ENCODE data around the gene BCO1.

Gene BCO1

GRCh38 chr16:81315271-81316175 is 77.0 kb downstream of the BCO1 start:
- CTCF ChIA-PET, result interaction anchor here (0.6 to 1.1 kb wide), 5 partner anchors 11 to 490 kb away, joined by 3 to 8 read pairs (median 4); no protein-coding TSS in a partner anchor
- peak; percentile 16; the same call in 1 of the 2 replicates for TF ChIP-seq CTCF (conservative IDR thresholded peaks at IDR 0.05; ENCODE audit: low read depth)
- POLR2A ChIA-PET (ENCODE audit: low non-redundant PET), result interaction anchor here (0.9 kb wide), 1 partner anchor 9 kb away, joined by 3 read pairs; no protein-coding TSS in a partner anchor
- DNase-seq (ENCODE audit: low spot score), result peak; percentile 44
- peak overlapping the region; percentile 81 for H3K27ac ChIP-seq

DNA sequence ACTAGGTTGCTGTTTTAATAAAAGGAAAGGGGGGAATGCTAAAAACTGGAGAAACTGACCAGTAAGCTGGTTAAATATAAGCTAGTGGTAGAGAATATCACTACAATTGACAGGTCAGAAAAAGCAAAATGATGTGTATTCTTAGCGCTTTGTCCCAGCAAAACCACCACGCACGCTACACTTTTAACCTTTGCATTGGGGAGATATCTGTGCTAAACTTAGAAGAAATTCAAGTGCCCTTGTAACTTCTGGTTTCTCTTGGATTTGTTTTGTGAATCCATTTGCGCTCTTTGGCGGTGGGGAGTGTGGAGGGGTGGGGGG is 77.6 kb downstream of the BCO1 start:
- TF ChIP-seq CTCF (conservative IDR thresholded peaks at IDR 0.05; ENCODE audit: low read depth), result no peak
- ChIA-PET CTCF (interaction anchor here (0.6 to 1.1 kb wide), 5 partner anchors 11 to 491 kb away, joined by 3 to 8 read pairs (median 4); no protein-coding TSS in a partner anchor), POLR2A (ENCODE audit: low non-redundant PET) (no interaction called here)
- H3K27ac ChIP-seq, result no peak overlapping the region
- DNase-seq (ENCODE audit: low spot score), result no peak

- CTCF ChIA-PET, result interaction anchor here (0.6 to 0.7 kb wide), 3 partner anchors 38 to 422 kb away, joined by 3 to 5 read pairs (median 4); no protein-coding TSS in a partner anchor
- peak overlapping the region; percentile 56 for H3K27ac ChIP-seq
- POLR2A ChIA-PET (ENCODE audit: low non-redundant PET), result no interaction called here
- no peak for TF ChIP-seq CTCF (conservative IDR thresholded peaks at IDR 0.05; ENCODE audit: low read depth)
- DNase-seq (ENCODE audit: low spot score), result no peak
Measured at GRCh38 chr16:81318711-81319110, 80.2 kb downstream of the BCO1 start.

- H3K27ac ChIP-seq, result peak overlapping the region; percentile 56
- peak; percentile 41 for DNase-seq (ENCODE audit: low spot score)
- ChIA-PET CTCF (interaction anchor here (0.6 to 0.7 kb wide), 4 partner anchors 39 to 421 kb away, joined by 3 to 5 read pairs (median 4); no protein-coding TSS in a partner anchor), POLR2A (ENCODE audit: low non-redundant PET) (no interaction called here)
- no peak for TF ChIP-seq CTCF (conservative IDR thresholded peaks at IDR 0.05; ENCODE audit: low read depth)
Measured at GRCh38 chr16:81319221-81319912, 80.9 kb downstream of the BCO1 start.

DNA sequence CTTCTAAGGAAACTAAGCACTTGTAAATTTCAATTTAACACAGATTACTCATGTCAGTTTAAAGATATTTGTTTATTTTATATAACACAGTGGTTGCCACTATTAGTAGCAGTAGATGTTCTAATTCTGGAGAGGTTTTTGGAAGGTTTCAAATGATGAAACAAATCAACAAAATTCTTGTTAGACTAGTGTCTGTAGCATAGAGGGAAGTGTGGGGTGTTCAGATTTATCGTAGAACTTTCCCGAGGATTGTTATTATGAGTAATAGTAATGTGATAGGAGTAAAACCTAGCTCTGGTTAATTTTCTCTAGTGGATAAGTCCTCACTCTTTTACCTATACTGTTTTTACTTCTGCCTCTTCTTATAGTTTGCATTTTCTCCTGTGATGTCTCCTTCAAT is 82.5 kb downstream of the BCO1 start:
- no peak for TF ChIP-seq CTCF (conservative IDR thresholded peaks at IDR 0.05; ENCODE audit: low read depth)
- CTCF ChIA-PET, result no interaction called here
- no peak overlapping the region for H3K27ac ChIP-seq
- DNase-seq (ENCODE audit: low spot score), result no peak
- POLR2A ChIA-PET (ENCODE audit: low non-redundant PET), result no interaction called here

DNA sequence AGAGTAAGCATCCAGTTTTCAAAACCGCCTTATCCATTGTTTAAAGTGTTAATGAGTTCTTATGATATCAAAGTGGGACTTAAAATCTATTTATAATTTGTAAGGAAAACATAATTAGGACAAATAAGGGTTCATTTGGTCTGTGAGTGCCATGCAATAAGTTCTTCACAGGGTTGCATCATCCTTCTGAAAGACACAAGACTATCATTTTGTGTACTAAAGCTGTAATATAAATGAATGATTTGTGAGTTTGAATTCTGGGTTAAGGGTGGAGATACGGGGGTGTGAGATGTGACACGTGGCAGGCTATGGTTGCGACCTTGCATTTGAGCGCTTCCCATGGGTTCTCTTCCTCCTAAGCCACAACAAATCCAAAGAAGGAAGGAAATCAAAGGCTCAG is 83.0 kb downstream of the BCO1 start:
- CTCF ChIA-PET, result no interaction called here
- no peak for DNase-seq (ENCODE audit: low spot score)
- POLR2A ChIA-PET (ENCODE audit: low non-redundant PET), result no interaction called here
- TF ChIP-seq CTCF (conservative IDR thresholded peaks at IDR 0.05; ENCODE audit: low read depth), result no peak
- no peak overlapping the region for H3K27ac ChIP-seq

Data from RWPE1 (cell line).